GM12892 (cell line): ENCODE measurements around the gene TMPRSS13.

Source experiments
- POLR2A ChIP-seq: IDR thresholded peaks from 2 replicates; pipeline ENCODE4 v1.6.1; 2011; ENCODE audit warnings: low read depth, low read length, control low read depth
- POLR2AphosphoS5 ChIP-seq: IDR thresholded peaks from 2 replicates; pipeline ENCODE4 v1.6.1; 2011; ENCODE audit warnings: low read depth, low read length, control low read depth

DNA sequence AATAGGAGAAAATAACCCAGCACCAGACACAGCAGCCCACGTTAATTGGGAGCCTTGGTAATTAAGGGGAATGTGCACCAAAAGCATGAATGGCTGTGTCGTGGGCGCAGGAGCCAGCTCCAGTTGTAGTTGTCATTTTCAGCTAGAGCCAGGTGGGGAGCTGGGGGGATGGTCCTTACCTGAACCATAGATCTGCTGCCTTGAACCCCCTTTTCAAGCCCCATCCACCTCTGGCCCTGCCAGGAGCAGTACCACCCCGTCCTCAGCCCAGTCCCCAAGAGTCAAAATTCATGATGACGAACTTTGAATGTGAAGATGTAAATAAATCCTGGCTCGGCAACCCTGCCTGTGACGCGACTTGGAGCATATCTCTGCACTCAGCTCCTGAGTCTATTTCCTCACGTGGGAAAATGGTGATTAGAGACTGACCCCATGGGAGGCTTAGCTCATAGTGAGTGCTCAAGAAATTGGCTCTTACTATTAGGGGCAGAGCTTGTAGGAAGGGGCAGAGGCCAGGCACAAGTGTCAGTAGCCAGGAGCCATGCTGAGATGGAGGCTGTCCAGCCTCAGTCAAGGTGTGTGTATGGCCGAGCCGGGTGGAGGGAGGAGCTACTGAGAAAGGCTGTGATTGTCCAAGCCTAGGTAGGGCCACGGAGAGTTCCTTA is 52.0 kb downstream of the TMPRSS13 start:
- TF ChIP-seq POLR2A (no peak), POLR2AphosphoS5 (no peak)
